RWPE1 (cell line): ENCODE data around the gene GNB1L.
"Not testable (repeated sequence)": the region's sequence is repeated elsewhere in the genome, so short reads cannot be mapped to it uniquely, and the experiment has no call there.

Experiments used
- CTCF ChIA-PET: fragments of 350-600 bp; sonication (Branson Sonifier 250); formaldehyde crosslinking; extraction: SDS; loops from one replicate; lab custom pipeline; 2021; lab: Yijun Ruan, JAX
- POLR2A ChIA-PET: fragments of 400-600 bp; formaldehyde crosslinking; extraction: SDS; loops from one replicate; lab custom pipeline; 2020; ENCODE audit warnings: antibody characterized with exemption; ENCODE audit not compliant: low non-redundant PET; lab: Yijun Ruan, JAX
- DNase-seq: peaks from one replicate; pipeline ENCODE4 v3.0.0; 2012; ENCODE audit warnings: low spot score
- H3K27ac ChIP-seq: fragments of 450-650 bp; 2 replicates; pipeline ENCODE4 v1.5.1; 2017
- CTCF ChIP-seq: fragments of 450-650 bp; conservative IDR thresholded peaks from 2 replicates; pipeline ENCODE4 v1.5.1; 2017; ENCODE audit warnings: low read depth, mild to moderate bottlenecking

The GNB1L gene

DNA sequence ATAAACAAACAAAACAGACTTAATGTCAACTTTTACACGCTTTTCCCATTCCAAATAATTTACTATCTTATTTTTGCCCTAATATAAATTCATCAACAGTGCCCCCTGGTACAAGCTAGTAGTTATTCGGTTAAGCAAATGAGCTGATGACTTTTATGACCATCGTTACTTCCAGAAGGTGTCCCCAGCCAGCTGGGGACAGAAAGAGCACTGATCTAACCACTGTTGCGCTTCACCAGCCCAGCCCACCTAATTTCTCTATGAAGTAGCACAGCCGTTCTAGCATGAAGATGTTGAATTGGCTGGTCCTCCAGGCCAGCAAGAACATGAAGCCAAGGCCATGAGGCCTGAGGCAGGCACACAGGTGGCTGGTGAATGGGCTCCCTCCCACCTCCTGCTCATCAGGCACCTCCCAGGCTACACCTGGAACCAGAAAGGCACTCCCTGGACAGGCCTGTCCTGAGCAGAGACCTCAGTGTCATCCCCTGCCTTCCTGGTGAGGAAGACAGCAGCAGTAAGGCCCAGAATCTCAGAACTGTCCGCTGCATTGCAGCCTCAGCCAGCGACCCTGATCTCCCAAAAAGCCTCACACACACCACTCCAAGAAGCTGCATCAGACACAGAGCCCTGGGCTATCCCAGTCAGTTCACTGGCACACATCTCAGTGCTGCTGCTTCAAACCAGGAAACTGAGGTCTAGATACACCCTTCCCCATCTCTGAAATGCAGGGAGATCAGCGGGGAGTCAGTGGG is 12.9 kb downstream of the GNB1L start:
- POLR2A ChIA-PET, result no interaction called here
- no peak for TF ChIP-seq CTCF
- no peak for DNase-seq
- CTCF ChIA-PET, result interaction anchor here (0.7 to 0.9 kb wide), 3 partner anchors 12 to 68 kb away, joined by 3 read pairs; no protein-coding TSS in a partner anchor
- H3K27ac ChIP-seq, result peak overlapping the region; percentile 87

- TF ChIP-seq CTCF, result no peak
- no peak for DNase-seq
- CTCF ChIA-PET, result interaction anchor here (0.7 kb wide), 1 partner anchor 14 kb away, joined by 3 read pairs; no protein-coding TSS in a partner anchor
- POLR2A ChIA-PET, result interaction anchor here (0.7 kb wide), 1 partner anchor 9 kb away, joined by 3 read pairs; no protein-coding TSS in a partner anchor
- no peak overlapping the region; the same call in 1 of the 2 replicates for H3K27ac ChIP-seq
Measured at GRCh38 chr22:19840955-19841640, 13.6 kb downstream of the GNB1L start.

GRCh38 chr22:19840059-19840458 is 14.6 kb downstream of the GNB1L start:
- ChIA-PET POLR2A (no interaction called here), CTCF (no interaction called here)
- H3K27ac ChIP-seq, result no peak overlapping the region
- DNase-seq, result no peak
- TF ChIP-seq CTCF, result no peak

- DNase-seq, result no peak
- no peak overlapping the region for H3K27ac ChIP-seq
- ChIA-PET CTCF (no interaction called here), POLR2A (no interaction called here)
- no peak for TF ChIP-seq CTCF
Measured at GRCh38 chr22:19837915-19838314, 16.8 kb downstream of the GNB1L start.

DNA sequence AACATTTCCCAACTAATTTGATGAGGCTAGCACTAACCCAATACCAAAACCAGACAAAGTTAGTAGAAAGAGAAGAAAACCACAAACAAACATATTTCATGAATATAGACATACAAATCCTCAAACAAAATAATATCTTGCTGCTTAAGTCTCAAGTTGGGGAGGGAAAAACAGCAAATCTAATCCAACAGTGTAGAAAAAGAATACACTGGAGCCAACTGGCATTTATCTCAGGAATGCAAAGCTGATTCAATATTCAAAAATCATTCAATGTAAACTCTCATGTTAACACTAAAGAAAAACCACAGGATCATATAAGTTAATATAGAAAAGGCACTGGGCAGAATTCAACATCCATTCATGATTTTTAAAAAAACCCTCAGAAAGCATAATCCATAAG is 18.2 kb downstream of the GNB1L start:
- ChIA-PET POLR2A (no interaction called here), CTCF (interaction anchor here (0.6 kb wide), 1 partner anchor 65 kb away, joined by 6 read pairs; no protein-coding TSS in a partner anchor)
- no peak for DNase-seq
- no peak for TF ChIP-seq CTCF
- H3K27ac ChIP-seq, result no peak overlapping the region

GRCh38 chr22:19834599-19834998 is 20.1 kb downstream of the GNB1L start:
- no peak overlapping the region for H3K27ac ChIP-seq
- POLR2A ChIA-PET, result no interaction called here
- DNase-seq, result no peak
- CTCF ChIA-PET, result interaction anchor here (0.6 kb wide), 1 partner anchor 85 kb away, joined by 3 read pairs; no protein-coding TSS in a partner anchor
- no peak for TF ChIP-seq CTCF

- POLR2A ChIA-PET, H3K27ac ChIP-seq, DNase-seq: not testable (repeated sequence)
- CTCF ChIA-PET, result interaction anchor here (0.7 kb wide), 1 partner anchor 155 kb away, joined by 3 read pairs; no protein-coding TSS in a partner anchor
Measured at GRCh38 chr22:19833327-19833726, 21.3 kb downstream of the GNB1L start.
